Smooth muscle cell (in vitro differentiated cells): Measurements from ENCODE around the gene ARHGEF38. TPM values are rescaled to one million over a fixed set of nuclear protein-coding genes. Genes with fewer than 3 reads are reported as not detected.
A peak's percentile ranks its signal among the peaks of the same experiment; 100 is the strongest.

Experiments used
- DNase-seq: peaks from one replicate; lab custom pipeline; 2025; ENCODE audit not compliant: unreplicated experiment; lab: John Stamatoyannopoulos, UW
- H2AFZ ChIP-seq: fragments of 200-600 bp; sonication (generic); 2 replicates; pipeline ENCODE4 v1.6.0; 2016; ENCODE audit warnings: antibody characterized with exemption, low read depth, mild to moderate bottlenecking
- H3F3A ChIP-seq: fragments of 200-600 bp; sonication (generic); 2 replicates; pipeline ENCODE4 v1.6.0; 2017; ENCODE audit warnings: antibody characterized with exemption, low read depth
- H3K27ac ChIP-seq: fragments of 200-600 bp; sonication (generic); 2 replicates; pipeline ENCODE4 v1.5.1; 2016; ENCODE audit warnings: low read depth, mild to moderate bottlenecking
- H3K27me3 ChIP-seq: fragments of 200-600 bp; sonication (generic); 2 replicates; pipeline ENCODE4 v1.6.1; 2016; ENCODE audit warnings: low read depth, mild to moderate bottlenecking
- H3K36me3 ChIP-seq: fragments of 200-600 bp; sonication (generic); 2 replicates; pipeline ENCODE4 v1.5.1; 2016; ENCODE audit warnings: low read depth
- H3K4me1 ChIP-seq: fragments of 200-600 bp; sonication (generic); 2 replicates; pipeline ENCODE4 v1.5.1; 2016; ENCODE audit warnings: low read depth
- H3K4me2 ChIP-seq: fragments of 200-600 bp; sonication (generic); 2 replicates; pipeline ENCODE4 v1.6.0; 2016; ENCODE audit warnings: mild to moderate bottlenecking
- H3K4me3 ChIP-seq: fragments of 200-600 bp; sonication (generic); 2 replicates; pipeline ENCODE4 v1.5.1; 2016; ENCODE audit warnings: mild to moderate bottlenecking
- H3K79me2 ChIP-seq: fragments of 200-600 bp; sonication (generic); 2 replicates; pipeline ENCODE4 v1.6.0; 2016; ENCODE audit warnings: low read depth, mild to moderate bottlenecking
- H3K9ac ChIP-seq: fragments of 200-600 bp; sonication (generic); 2 replicates; pipeline ENCODE4 v1.6.0; 2016; ENCODE audit warnings: low read depth
- H3K9me3 ChIP-seq: fragments of 200-600 bp; sonication (generic); replicated peaks from 2 replicates; pipeline ENCODE4 v1.5.1; 2016; ENCODE audit warnings: low read depth
- H4K20me1 ChIP-seq: fragments of 200-600 bp; sonication (generic); 2 replicates; pipeline ENCODE4 v1.6.0; 2016; ENCODE audit warnings: low read depth
- CTCF ChIP-seq: fragments of 200-600 bp; sonication (generic); IDR thresholded peaks from 2 replicates; pipeline ENCODE4 v1.5.1; 2017; ENCODE audit warnings: borderline replicate concordance, mild to moderate bottlenecking, antibody characterized with exemption; ENCODE audit not compliant: insufficient read depth, poor library complexity, severe bottlenecking
- WGBS: methylation state at CpG from one replicate; pipeline ENCODE4 v1.1.7; 2016; ENCODE audit warnings: low lambda C conversion rate; 5-methylcytosine and 5-hydroxymethylcytosine counted together
- polyA plus RNA-seq: library from polyadenylated mRNA; unstranded; fragments of >200 nt; fragmentation: Nextera tagmentation; extraction: Ambion mirVana; gene quantifications from 2 replicates; pipeline ENCODE4 v1.2.1, GENCODE V29; 2016
- total RNA-seq: library from RNA; depleted of rRNA; stranded (reverse); fragments of >200 nt; gene quantifications from 2 replicates; pipeline ENCODE4 v1.2.3, GENCODE V29; 2014

Gene ARHGEF38
- total and polyA plus RNA-seq, 2 experiments from 2014 or later = 0.24 TPM; not detected in 1

GRCh38 chr4:105661028-105661427 is 108.6 kb downstream of the ARHGEF38 start:
- H2AFZ ChIP-seq = no peak overlapping the region
- no peak overlapping the region for H3K27ac ChIP-seq
- TF ChIP-seq CTCF = no peak
- no peaks in the 10 kb centered on the region for H3K36me3 ChIP-seq
- no peaks in the 10 kb centered on the region for H4K20me1 ChIP-seq
- no peak overlapping the region for H3K4me2 ChIP-seq
- H3K27me3 ChIP-seq = peaks cover 6% of the 10 kb centered on the region
- H3K79me2 ChIP-seq = no peaks in the 10 kb centered on the region
- no peaks in the 10 kb centered on the region for H3K9me3 ChIP-seq
- no peaks in the 10 kb centered on the region for H3F3A ChIP-seq
- WGBS = 96% methylated on average over 3 of the region's 3 CpGs
- DNase-seq = no peak
- H3K4me3 ChIP-seq = no peak overlapping the region
- H3K4me1 ChIP-seq = no peaks in the 10 kb centered on the region
- no peak overlapping the region for H3K9ac ChIP-seq

GRCh38 chr4:105662935-105663675 is 110.7 kb downstream of the ARHGEF38 start:
- no peak overlapping the region for H2AFZ ChIP-seq
- 99% methylated on average over 2 of the region's 2 CpGs for WGBS
- DNase-seq = no peak
- no peak overlapping the region for H3K4me2 ChIP-seq
- H3K9me3 ChIP-seq = no peaks in the 10 kb centered on the region
- H3K79me2 ChIP-seq = no peaks in the 10 kb centered on the region
- H3K36me3 ChIP-seq = no peaks in the 10 kb centered on the region
- TF ChIP-seq CTCF = no peak
- H4K20me1 ChIP-seq = no peaks in the 10 kb centered on the region
- H3K4me3 ChIP-seq = no peak overlapping the region
- no peak overlapping the region for H3K9ac ChIP-seq
- H3K27ac ChIP-seq = no peak overlapping the region
- H3K27me3 ChIP-seq = peaks cover 5% of the 10 kb centered on the region
- H3F3A ChIP-seq = no peaks in the 10 kb centered on the region
- no peaks in the 10 kb centered on the region for H3K4me1 ChIP-seq

GRCh38 chr4:105666693-105667092 is 114.3 kb downstream of the ARHGEF38 start:
- H3K27me3 ChIP-seq = peaks cover 14% of the 10 kb centered on the region
- no peak overlapping the region for H3K4me3 ChIP-seq
- peak; percentile 23 for TF ChIP-seq CTCF
- H2AFZ ChIP-seq = no peak overlapping the region
- WGBS = 48% methylated on average over 5 of the region's 5 CpGs
- no peak overlapping the region for H3K9ac ChIP-seq
- H3K27ac ChIP-seq = no peak overlapping the region
- H4K20me1 ChIP-seq = no peaks in the 10 kb centered on the region
- H3K4me2 ChIP-seq = no peak overlapping the region
- DNase-seq = no peak
- no peaks in the 10 kb centered on the region for H3K79me2 ChIP-seq
- H3K9me3 ChIP-seq = no peaks in the 10 kb centered on the region
- H3K36me3 ChIP-seq = no peaks in the 10 kb centered on the region
- no peaks in the 10 kb centered on the region for H3K4me1 ChIP-seq
- no peaks in the 10 kb centered on the region for H3F3A ChIP-seq

- Histone ChIP-seq H2AFZ (no peak overlapping the region), H3K9me3 (no peaks in the 10 kb centered on the region), H4K20me1 (no peaks in the 10 kb centered on the region), H3K4me2 (no peak overlapping the region), H3K36me3 (no peaks in the 10 kb centered on the region), H3K4me3 (no peak overlapping the region), H3K4me1 (no peaks in the 10 kb centered on the region), H3K79me2 (no peaks in the 10 kb centered on the region), H3K27ac (no peak overlapping the region), H3K9ac (no peak overlapping the region), H3F3A (no peaks in the 10 kb centered on the region), H3K27me3 (peaks cover 14% of the 10 kb centered on the region)
- no peak for DNase-seq
- no peak for TF ChIP-seq CTCF
Measured at GRCh38 chr4:105670684-105671083, 118.3 kb downstream of the ARHGEF38 start.
